SK-N-SH (cell line): ENCODE measurements around the gene XXYLT1.

ENCODE experiments used
- SMC3 ChIP-seq: IDR thresholded peaks from 2 replicates; pipeline ENCODE4 v1.6.1; 2012; ENCODE audit warnings: low read depth, low read length, improper control_type of control experiment
- TF ChIP-seq, protein P1 (sequence below): fragments of 200-600 bp; sonication (generic); IDR thresholded peaks from 2 replicates; pipeline ENCODE4 v1.6.1; 2017; ENCODE audit warnings: antibody characterized with exemption, mild to moderate bottlenecking, moderate library complexity

DNA sequence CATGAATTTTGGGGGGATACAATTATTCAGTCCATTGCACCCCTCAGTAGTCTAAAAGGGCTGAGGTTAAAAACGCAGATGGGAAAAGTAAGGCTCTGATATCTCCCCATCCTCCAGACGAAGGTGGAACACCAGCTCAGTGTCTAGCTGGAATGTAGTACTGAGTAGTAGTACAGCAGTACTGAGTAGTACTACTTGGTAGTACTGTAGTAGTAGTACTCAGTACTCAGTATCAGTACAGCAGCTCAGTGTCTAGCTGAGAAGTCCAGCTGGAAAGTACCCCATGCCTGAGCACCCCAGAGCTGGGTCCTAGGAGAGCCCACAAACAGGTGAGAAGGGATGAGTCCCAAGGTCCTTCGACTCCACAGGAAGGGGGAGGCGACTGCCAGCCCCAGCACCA lies 148.7 kb downstream of the XXYLT1 start:
- no peak for TF ChIP-seq SMC3
- TF ChIP-seq, protein P1, sequence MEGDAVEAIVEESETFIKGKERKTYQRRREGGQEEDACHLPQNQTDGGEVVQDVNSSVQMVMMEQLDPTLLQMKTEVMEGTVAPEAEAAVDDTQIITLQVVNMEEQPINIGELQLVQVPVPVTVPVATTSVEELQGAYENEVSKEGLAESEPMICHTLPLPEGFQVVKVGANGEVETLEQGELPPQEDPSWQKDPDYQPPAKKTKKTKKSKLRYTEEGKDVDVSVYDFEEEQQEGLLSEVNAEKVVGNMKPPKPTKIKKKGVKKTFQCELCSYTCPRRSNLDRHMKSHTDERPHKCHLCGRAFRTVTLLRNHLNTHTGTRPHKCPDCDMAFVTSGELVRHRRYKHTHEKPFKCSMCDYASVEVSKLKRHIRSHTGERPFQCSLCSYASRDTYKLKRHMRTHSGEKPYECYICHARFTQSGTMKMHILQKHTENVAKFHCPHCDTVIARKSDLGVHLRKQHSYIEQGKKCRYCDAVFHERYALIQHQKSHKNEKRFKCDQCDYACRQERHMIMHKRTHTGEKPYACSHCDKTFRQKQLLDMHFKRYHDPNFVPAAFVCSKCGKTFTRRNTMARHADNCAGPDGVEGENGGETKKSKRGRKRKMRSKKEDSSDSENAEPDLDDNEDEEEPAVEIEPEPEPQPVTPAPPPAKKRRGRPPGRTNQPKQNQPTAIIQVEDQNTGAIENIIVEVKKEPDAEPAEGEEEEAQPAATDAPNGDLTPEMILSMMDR = no peak
